Gastroesophageal sphincter (tissue), 4 donors: ENCODE measurements around the gene DGKG. TPM values are rescaled to one million over a fixed set of nuclear protein-coding genes. Genes with fewer than 3 reads are reported as not detected.

Experiments used
- ATAC-seq: fragments of 150-250 bp; one replicate; pipeline ENCODE4 v1.9.1; 2016; ENCODE audit warnings: mild to moderate bottlenecking, moderate library complexity
- H3K27ac ChIP-seq, 4 donors: fragments of 200-600 bp; sonication (generic) in 3 of 4; 1 replicate in 3 of 4; 2 replicates in 1 of 4; pipeline ENCODE4 v1.5.1; 2016 to 2019
- H3K27me3 ChIP-seq: fragments of 200-600 bp; sonication (generic); one replicate; pipeline ENCODE4 v1.5.1; 2019
- H3K36me3 ChIP-seq, 2 donors: fragments of 200-600 bp; sonication (generic); one replicate each; pipeline ENCODE4 v1.5.1; 2019; ENCODE audit warnings: control low read depth in 1 of 2
- H3K4me1 ChIP-seq, 3 donors: fragments of 200-600 bp; sonication (generic); 1 replicate in 2 of 3; 2 replicates in 1 of 3; pipeline ENCODE4 v1.5.1; 2016 to 2019; ENCODE audit warnings: control low read depth in 2 of 3
- H3K4me3 ChIP-seq, 2 donors: fragments of 200-600 bp; sonication (generic); one replicate each; pipeline ENCODE4 v1.5.1; 2019; ENCODE audit warnings: mild to moderate bottlenecking in 1 of 2, moderate library complexity in 1 of 2
- H3K9me3 ChIP-seq, 3 donors: fragments of 200-600 bp; sonication (generic); one replicate each; pipeline ENCODE4 v1.5.1; 2017 to 2019; ENCODE audit warnings: control low read depth in 2 of 3
- EP300 ChIP-seq: sonication (generic); formaldehyde crosslinking; IDR thresholded peaks from one replicate; pipeline ENCODE4 v1.6.1; 2017; ENCODE audit warnings: antibody characterized with exemption, mild to moderate bottlenecking
- POLR2A ChIP-seq, 2 donors: fragments of 450-650 bp; IDR thresholded peaks; one replicate each; pipeline ENCODE4 v1.6.1; 2017; ENCODE audit warnings: antibody characterized with exemption in 2 of 2, mild to moderate bottlenecking in 2 of 2, moderate library complexity in 1 of 2
- POLR2AphosphoS5 ChIP-seq: sonication (generic); formaldehyde crosslinking; IDR thresholded peaks from one replicate; pipeline ENCODE4 v1.6.1; 2017; ENCODE audit warnings: antibody characterized with exemption
- WGBS, 2 donors: methylation state at CpG; one replicate each; pipeline ENCODE4 v1.1.5; 2018; ENCODE audit warnings: low coverage in 1 of 2; 5-methylcytosine and 5-hydroxymethylcytosine counted together
- total RNA-seq, 4 donors: library from RNA; depleted of rRNA; stranded (reverse); fragments of >200 nt; gene quantifications; one replicate each; pipeline ENCODE4 v1.1.0, GENCODE V29; 2016
- TF ChIP-seq, protein P1 (sequence below), 4 experiments: fragments of 200-600 bp in 2 of 4; fragments of 450-650 bp in 2 of 4; sonication (generic) in 1 of 4; IDR thresholded peaks; one replicate each; pipeline ENCODE4 v1.5.1; 2017 to 2019; ENCODE audit warnings: antibody characterized with exemption in 4 of 4, mild to moderate bottlenecking in 2 of 4, moderate library complexity in 2 of 4

Gene DGKG
- total RNA-seq, 4 donors from 2014 or later: 46.3 to 134 (median 90.4) TPM

DNA sequence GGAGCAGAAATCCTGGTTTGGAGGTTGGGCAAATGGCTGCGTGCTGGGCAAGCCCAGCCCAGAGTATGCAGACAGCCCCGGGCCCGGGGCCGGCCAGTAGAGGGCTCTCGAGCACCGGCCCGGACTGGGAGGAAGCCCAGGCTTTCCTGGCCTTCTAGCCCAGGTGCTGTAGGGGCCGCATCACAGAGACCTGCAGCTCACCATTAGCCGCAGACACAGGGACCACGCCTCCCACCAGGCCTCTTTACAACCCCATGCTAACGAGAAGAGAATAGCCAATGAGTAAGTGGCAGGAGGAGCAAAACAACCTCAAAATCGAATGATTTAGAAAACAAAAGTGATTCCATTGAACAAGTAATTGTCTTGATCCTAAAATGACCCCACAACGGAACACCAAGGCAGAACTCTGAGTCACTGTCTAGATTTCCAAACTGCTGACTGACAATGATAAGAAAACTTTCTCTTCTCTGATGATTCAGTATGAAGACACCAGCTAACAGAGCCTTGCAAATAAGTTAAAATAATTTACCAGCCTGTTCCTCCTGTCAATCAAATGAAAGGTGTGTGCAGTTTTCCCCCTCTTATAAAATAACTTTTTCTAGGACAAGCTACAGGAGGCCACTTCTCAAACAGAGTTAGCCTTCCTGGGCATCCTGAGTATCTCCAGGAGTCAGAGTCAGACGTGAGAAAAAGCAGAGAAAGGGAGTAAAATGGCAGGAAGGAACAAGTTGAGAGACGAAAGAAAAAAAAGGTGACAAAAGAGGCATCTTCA is 102.2 kb downstream of the DGKG start:
- ATAC-seq: peak; percentile 82
- Histone ChIP-seq H3K36me3 (peaks cover 0 to 52% of the 10 kb centered on the region in 2 donors), H3K27ac (peak overlapping the region; percentile 63 to 88 (median 80)), H3K4me3 (no peak overlapping the region), H3K9me3 (no peaks in the 10 kb centered on the region), H3K27me3 (no peaks in the 10 kb centered on the region), H3K4me1 (peaks cover 0 to 55% (median 5%) of the 10 kb centered on the region in 3 donors)
- TF ChIP-seq EP300: no peak
- no peak for TF ChIP-seq POLR2AphosphoS5
- no peak for TF ChIP-seq POLR2A (IDR thresholded peaks at IDR 0.05)
- TF ChIP-seq, protein P1, sequence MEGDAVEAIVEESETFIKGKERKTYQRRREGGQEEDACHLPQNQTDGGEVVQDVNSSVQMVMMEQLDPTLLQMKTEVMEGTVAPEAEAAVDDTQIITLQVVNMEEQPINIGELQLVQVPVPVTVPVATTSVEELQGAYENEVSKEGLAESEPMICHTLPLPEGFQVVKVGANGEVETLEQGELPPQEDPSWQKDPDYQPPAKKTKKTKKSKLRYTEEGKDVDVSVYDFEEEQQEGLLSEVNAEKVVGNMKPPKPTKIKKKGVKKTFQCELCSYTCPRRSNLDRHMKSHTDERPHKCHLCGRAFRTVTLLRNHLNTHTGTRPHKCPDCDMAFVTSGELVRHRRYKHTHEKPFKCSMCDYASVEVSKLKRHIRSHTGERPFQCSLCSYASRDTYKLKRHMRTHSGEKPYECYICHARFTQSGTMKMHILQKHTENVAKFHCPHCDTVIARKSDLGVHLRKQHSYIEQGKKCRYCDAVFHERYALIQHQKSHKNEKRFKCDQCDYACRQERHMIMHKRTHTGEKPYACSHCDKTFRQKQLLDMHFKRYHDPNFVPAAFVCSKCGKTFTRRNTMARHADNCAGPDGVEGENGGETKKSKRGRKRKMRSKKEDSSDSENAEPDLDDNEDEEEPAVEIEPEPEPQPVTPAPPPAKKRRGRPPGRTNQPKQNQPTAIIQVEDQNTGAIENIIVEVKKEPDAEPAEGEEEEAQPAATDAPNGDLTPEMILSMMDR (IDR thresholded peaks at IDR 0.05): peak; percentile 76 to 95 (median 80)
- WGBS, 2 donors: 18 to 37% methylated on average over 2 to 5 of the region's 15 CpGs

DNA sequence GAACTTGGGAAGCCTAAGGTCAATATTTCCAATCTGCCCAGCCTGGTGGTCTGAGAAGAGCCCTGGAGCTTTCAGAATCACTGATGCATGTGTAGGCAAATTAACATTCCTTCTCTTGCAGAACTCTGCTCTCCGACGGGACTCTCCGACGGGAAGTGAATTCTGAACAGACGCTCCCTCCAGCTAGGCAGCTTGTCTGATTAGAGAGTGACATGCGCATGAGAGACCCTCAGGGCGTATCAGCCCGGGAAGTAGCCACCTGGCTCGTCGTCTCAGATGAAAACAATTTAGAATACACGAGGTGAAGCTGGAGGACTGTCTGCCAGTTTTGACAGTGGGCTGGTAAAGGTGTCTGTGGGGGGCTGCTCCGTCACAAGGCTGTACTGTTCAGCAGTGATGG is 103.1 kb downstream of the DGKG start:
- H3K4me3 ChIP-seq: no peak overlapping the region
- H3K36me3 ChIP-seq: peaks cover 0 to 61% of the 10 kb centered on the region in 2 donors
- H3K27me3 ChIP-seq: no peaks in the 10 kb centered on the region
- no peak for TF ChIP-seq POLR2A (IDR thresholded peaks at IDR 0.05)
- no peak for TF ChIP-seq POLR2AphosphoS5
- TF ChIP-seq, protein P1 (IDR thresholded peaks at IDR 0.05): no peak
- no peak for TF ChIP-seq EP300
- H3K4me1 ChIP-seq: peaks cover 0 to 48% (median 5%) of the 10 kb centered on the region in 3 donors
- peak overlapping the region in 3 of 4 donors; percentile 78 to 88 (median 83) for H3K27ac ChIP-seq
- 40 to 51% methylated on average over 10 to 11 of the region's 12 CpGs for WGBS, 2 donors
- H3K9me3 ChIP-seq: no peaks in the 10 kb centered on the region
- no peak for ATAC-seq

DNA sequence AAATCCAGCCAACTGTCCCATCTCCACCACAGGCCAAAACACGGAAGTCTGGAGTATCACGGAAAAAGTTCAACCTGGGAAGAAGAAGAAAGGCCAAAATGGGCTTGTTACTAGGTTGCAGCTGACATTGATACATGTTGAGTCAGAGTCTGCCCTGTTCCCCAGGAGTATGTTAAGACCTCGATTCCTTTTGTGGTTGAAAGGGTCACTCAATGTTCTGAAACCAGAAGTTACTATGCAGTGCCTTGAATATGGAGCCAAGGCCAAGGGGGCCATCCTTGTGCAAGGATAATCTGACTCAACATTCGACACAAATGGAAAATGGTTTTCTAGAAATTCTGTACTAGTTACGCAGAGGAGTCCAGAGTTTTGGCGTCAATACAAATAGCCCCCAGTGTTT is 104.2 kb downstream of the DGKG start:
- H3K27ac ChIP-seq: peak overlapping the region in 3 of 4 donors; percentile 9 to 58 (median 48)
- H3K27me3 ChIP-seq: no peaks in the 10 kb centered on the region
- 58 to 69% methylated on average over 2 to 4 of the region's 6 CpGs for WGBS, 2 donors
- peaks cover 0 to 72% of the 10 kb centered on the region in 2 donors for H3K36me3 ChIP-seq
- no peaks in the 10 kb centered on the region for H3K9me3 ChIP-seq
- no peak overlapping the region for H3K4me3 ChIP-seq
- no peak for TF ChIP-seq POLR2AphosphoS5
- TF ChIP-seq EP300: no peak
- TF ChIP-seq, protein P1 (IDR thresholded peaks at IDR 0.05): no peak
- no peak for TF ChIP-seq POLR2A (IDR thresholded peaks at IDR 0.05)
- ATAC-seq: no peak
- H3K4me1 ChIP-seq: peaks cover 0 to 43% (median 5%) of the 10 kb centered on the region in 3 donors

DNA sequence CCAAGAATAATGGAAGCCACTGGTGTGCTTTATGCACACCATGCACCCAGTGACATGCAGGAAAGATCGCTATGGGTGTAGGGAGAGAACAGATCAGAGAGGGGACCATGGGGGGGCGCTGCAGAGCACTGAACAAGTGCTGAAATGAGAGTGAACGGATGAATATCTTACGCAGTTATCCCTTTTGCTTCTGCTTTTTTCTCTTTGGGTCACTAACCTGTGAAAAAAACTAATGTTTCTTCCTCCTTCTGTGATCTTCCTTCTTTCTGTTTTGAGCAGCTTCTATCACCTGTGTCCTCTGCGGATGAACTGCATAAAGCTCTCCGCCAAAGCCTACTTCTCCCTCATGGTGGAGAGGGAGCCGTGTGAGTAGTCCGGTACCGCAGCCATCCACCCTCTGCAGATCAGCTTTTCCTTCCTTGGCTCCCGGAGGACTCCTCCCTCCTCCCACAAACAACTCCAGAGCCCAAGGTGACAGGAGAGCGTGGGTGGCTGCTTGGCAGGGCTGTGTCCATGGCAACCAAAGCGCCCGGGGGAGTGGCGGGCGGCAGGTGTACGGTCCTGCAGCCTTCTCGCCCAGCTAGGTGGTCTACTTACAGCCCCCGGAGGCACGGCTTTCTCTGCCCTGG is 106.2 kb downstream of the DGKG start:
- Histone ChIP-seq H3K9me3 (no peaks in the 10 kb centered on the region), H3K27ac (peak overlapping the region in 3 of 4 donors; percentile 20 to 63 (median 51)), H3K4me3 (no peak overlapping the region), H3K27me3 (no peaks in the 10 kb centered on the region), H3K36me3 (peaks cover 0 to 79% of the 10 kb centered on the region in 2 donors), H3K4me1 (peaks cover 0 to 25% (median 5%) of the 10 kb centered on the region in 3 donors)
- TF ChIP-seq POLR2AphosphoS5 (no peak), POLR2A (IDR thresholded peaks at IDR 0.05) (no peak), EP300 (no peak)
- TF ChIP-seq, protein P1 (IDR thresholded peaks at IDR 0.05): peak in 2 of 4 experiments; percentile 20 to 48
- ATAC-seq: no peak
- 53 to 71% methylated on average over 4 to 15 of the region's 19 CpGs for WGBS, 2 donors
